GM13977 (cell line): ENCODE data around the gene ZNF501.
A peak's percentile ranks its signal among the peaks of the same experiment; 100 is the strongest.

ENCODE experiments used
- DNase-seq: peaks from one replicate; pipeline ENCODE4 v3.0.0; 2012; ENCODE audit warnings: low spot score
- CTCF ChIP-seq: IDR thresholded peaks from 2 replicates; pipeline ENCODE4 v1.5.1; 2012; ENCODE audit warnings: mild to moderate bottlenecking, control low read depth; ENCODE audit not compliant: insufficient read depth; ENCODE audit errors: extremely low read depth, missing control alignments
- in situ Hi-C: fragments of 300-500 bp; cut with MboI; formaldehyde crosslinking; loops from one replicate; pipeline ENCODE4 v1.12.0; 2022; ENCODE audit warnings: low sequenced_read_pairs, low pct_unique_long_range_greater_than_20kb, mixed read lengths, inconsistent platforms; ENCODE audit not compliant: unreplicated experiment

ZNF501 gene

DNA sequence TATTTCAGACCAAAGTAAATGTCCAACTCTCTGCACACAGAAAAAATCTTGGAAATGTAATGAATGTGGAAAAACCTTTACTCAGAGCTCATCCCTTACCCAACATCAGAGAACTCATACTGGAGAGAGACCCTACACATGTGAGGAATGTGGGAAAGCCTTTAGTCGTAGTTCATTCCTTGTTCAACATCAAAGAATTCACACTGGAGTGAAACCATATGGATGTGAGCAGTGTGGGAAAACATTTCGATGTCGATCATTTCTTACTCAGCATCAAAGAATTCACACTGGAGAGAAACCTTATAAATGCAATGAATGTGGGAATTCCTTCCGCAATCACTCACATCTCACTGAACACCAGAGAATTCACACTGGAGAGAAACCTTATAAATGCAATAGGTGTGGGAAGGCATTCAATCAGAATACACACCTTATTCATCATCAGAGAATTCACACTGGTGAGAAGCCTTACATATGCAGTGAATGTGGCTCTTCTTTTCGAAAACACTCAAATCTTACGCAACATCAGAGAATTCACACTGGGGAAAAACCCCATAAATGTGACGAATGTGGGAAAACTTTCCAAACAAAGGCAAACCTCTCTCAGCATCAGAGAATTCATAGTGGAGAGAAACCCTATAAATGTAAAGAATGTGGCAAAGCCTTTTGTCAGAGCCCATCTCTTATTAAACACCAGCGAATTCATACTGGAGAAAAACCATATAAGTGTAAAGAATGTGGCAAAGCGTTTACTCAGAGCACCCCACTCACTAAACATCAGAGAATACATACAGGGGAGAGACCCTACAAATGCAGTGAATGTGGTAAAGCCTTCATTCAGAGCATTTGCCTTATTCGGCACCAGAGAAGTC, 8.0 kb upstream of the ZNF501 start:
- in situ Hi-C loops, result no loop called here
- DNase-seq, result no peak
- TF ChIP-seq CTCF, result no peak

GRCh38 chr3:44722103-44722401, 7.4 kb upstream of the ZNF501 start:
- in situ Hi-C loops, result no loop called here
- no peak for TF ChIP-seq CTCF
- DNase-seq, result no peak

GRCh38 chr3:44734646-44735168, 5.3 kb downstream of the ZNF501 start:
- TF ChIP-seq CTCF, result no peak
- in situ Hi-C loops, result no loop called here
- no peak for DNase-seq

DNA sequence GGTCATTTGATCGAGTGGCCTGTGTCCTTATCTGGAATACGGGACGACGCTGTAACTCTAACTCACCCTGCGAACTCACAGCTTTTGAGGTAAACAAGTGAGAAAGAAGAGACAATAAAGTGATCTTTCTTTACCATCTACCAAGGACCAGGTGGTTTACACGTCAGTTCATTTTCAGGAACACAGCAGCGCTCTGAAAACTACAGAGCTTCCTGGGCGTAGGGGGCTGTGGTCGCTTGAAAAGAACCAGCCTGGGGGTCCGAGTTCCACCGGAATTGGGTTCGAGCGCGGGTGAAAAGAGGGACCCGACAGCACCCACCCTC, 31.6 kb downstream of the ZNF501 start:
- in situ Hi-C loops, result no loop called here
- DNase-seq, result peak; percentile 24
- no peak for TF ChIP-seq CTCF

DNA sequence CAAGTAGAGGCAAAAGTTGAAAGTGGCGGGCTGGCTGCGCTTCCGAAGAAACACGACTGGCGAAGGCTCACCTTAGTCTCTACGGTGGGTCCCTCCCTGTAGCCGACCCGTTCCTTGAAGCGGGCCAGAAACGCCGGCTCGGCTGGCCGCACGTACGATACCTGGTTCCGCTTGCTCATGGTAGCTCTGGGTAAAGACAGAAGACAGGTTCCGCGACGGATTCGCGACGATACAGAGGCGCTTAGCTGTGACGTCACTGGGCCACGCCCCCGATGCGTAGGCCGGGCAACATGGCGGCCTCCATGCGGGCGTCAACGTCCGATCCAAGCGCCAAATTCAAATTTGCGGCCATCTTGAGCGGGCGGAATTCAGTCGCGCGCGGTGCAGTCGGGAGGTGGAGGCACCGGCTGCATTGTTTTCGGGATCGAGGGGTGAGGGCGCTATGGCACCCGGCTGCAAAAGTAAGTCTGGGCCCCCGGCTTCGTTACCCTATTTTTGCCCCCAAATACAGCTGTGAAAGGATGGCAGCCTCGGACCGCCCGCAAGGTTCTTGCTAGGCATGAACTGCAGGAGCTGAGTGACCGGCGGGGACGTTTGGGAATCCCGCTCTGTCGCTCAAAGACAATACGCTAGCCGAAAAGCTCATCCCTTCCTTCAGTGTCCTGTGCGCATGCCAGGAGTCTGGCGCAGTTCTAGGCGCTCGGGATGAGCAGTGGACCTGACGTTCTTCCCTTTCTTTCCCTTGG, 32.2 kb downstream of the ZNF501 start, which contains the start of the genes KIAA1143 and KIF15:
Gene KIAA1143, minus strand, starts transcription at position 196 of the 746 bp plus-strand sequence. Its CDS starts 17 bp downstream, at position 179.
Gene KIF15, plus strand, starts transcription at position 371 of the 746 bp plus-strand sequence. Its CDS starts 72 bp downstream, at position 443.
- in situ Hi-C loops, result no loop called here
- DNase-seq, result peak; percentile 91
- TF ChIP-seq CTCF, result peak; percentile 3

- in situ Hi-C loops, result no loop called here
- TF ChIP-seq CTCF, result no peak
- DNase-seq, result no peak
Observed at GRCh38 chr3:44762170-44762677, 32.8 kb downstream of the ZNF501 start.
